ENCODE measurements around the gene DDIT3. TPM values are rescaled to one million over a fixed set of nuclear protein-coding genes. Genes with fewer than 3 reads are reported as not detected.
A peak's percentile ranks its signal among the peaks of the same experiment; 100 is the strongest.

Gene DDIT3
- total RNA-seq, 2 experiments from 2014 or later, result 32.3 to 42.7 TPM

DNA sequence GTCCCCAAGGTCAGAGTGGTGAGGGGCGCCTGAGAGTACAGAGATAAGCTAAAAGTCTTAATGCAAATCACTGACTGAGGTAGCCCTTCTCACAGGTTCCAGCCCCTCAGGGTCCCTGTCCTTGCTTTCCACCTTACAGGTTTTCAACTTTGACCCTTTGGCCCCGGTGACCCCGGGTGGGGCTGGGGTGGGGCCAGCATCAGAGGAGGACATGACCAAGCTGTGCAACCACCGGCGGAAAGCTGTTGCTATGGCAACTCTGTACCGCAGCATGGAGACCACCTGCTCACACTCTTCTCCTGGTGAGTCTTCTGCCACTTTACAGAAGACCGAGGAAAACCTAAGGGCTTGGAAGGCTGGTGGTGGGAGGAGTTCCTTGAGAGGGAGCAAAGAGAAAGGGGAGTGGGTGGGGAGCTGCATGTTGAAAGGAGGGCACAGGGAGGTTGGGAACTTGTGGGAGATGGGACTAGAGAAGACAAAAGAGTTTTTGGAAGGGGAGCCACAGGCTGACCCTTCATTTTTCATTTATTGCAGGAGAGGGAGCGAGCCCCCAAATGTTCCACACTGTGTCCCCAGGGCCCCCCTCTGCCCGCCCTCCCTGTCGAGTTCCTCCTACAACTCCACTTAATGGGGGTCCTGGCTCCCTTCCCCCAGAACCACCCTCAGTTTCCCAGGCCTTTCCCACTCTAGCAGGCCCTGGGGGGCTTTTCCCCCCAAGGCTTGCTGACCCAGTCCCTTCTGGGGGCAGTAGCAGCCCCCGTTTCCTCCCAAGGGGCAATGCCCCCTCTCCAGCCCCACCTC lies 4.7 kb upstream of the DDIT3 start:
- DNase-seq (ENCODE audit: low spot score), result no peak
- Histone ChIP-seq H3K9me2 (ENCODE audit: insufficient read depth, low read length) (no peaks in the 10 kb centered on the region), H3K4me1 (ENCODE audit: insufficient read depth, low read length, poor library complexity, severe bottlenecking) (peaks cover 36% of the 10 kb centered on the region), H3K9me3 (ENCODE audit: low read length) (no peaks in the 10 kb centered on the region), H3K27ac (ENCODE audit: low read depth, low read length, poor library complexity, severe bottlenecking) (peak overlapping the region; percentile 97), H2AFZ (ENCODE audit: low read length) (no peak overlapping the region), H3K4me3 (ENCODE audit: low read depth, low read length, poor library complexity, severe bottlenecking) (peak overlapping the region; percentile 83), H3K79me2 (ENCODE audit: insufficient read depth, low read depth, low read length) (peaks cover 23% of the 10 kb centered on the region), H3K4me2 (ENCODE audit: low read length) (peak overlapping the region; percentile 81), H4K20me1 (ENCODE audit: insufficient read depth, low read length) (peaks cover 12% of the 10 kb centered on the region; the same call in 1 of the 2 replicates), H3K36me3 (ENCODE audit: insufficient read depth, low read length) (peaks cover 59% of the 10 kb centered on the region)
- intact Hi-C loops (cut with micrococcal nuclease; ENCODE audit: unreplicated experiment), result loop anchor here (5.0 kb wide), 1 partner anchor 227 kb away; the partner anchor contains the start of gene CDK4
- ChIA-PET POLR2A (interaction anchor here (1.8 to 2.2 kb wide), 2 partner anchors 8 to 16 kb away, joined by 8 to 17 read pairs; no protein-coding TSS in a partner anchor), CTCF (ENCODE audit: unreplicated experiment) (no interaction called here)
- no peak for TF ChIP-seq EZH2phosphoT487 (IDR thresholded peaks at IDR 0.05; ENCODE audit: borderline replicate concordance, low read depth, low read length)
- TF ChIP-seq, protein P1, sequence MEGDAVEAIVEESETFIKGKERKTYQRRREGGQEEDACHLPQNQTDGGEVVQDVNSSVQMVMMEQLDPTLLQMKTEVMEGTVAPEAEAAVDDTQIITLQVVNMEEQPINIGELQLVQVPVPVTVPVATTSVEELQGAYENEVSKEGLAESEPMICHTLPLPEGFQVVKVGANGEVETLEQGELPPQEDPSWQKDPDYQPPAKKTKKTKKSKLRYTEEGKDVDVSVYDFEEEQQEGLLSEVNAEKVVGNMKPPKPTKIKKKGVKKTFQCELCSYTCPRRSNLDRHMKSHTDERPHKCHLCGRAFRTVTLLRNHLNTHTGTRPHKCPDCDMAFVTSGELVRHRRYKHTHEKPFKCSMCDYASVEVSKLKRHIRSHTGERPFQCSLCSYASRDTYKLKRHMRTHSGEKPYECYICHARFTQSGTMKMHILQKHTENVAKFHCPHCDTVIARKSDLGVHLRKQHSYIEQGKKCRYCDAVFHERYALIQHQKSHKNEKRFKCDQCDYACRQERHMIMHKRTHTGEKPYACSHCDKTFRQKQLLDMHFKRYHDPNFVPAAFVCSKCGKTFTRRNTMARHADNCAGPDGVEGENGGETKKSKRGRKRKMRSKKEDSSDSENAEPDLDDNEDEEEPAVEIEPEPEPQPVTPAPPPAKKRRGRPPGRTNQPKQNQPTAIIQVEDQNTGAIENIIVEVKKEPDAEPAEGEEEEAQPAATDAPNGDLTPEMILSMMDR (conservative IDR thresholded peaks at IDR 0.05; ENCODE audit: low read length), result no peak
- no TSS peak for BruUV-seq (replicated peaks)

- Histone ChIP-seq H3K9me3 (ENCODE audit: low read length) (no peaks in the 10 kb centered on the region), H3K4me3 (ENCODE audit: low read depth, low read length, poor library complexity, severe bottlenecking) (peak overlapping the region; percentile 83), H3K36me3 (ENCODE audit: insufficient read depth, low read length) (peaks cover 60% of the 10 kb centered on the region), H3K79me2 (ENCODE audit: insufficient read depth, low read depth, low read length) (peaks cover 33% of the 10 kb centered on the region), H3K27ac (ENCODE audit: low read depth, low read length, poor library complexity, severe bottlenecking) (peak overlapping the region; percentile 97), H2AFZ (ENCODE audit: low read length) (no peak overlapping the region), H4K20me1 (ENCODE audit: insufficient read depth, low read length) (peaks cover 20% of the 10 kb centered on the region), H3K4me2 (ENCODE audit: low read length) (peak overlapping the region; percentile 81), H3K4me1 (ENCODE audit: insufficient read depth, low read length, poor library complexity, severe bottlenecking) (peaks cover 42% of the 10 kb centered on the region), H3K9me2 (ENCODE audit: insufficient read depth, low read length) (no peaks in the 10 kb centered on the region)
- TF ChIP-seq, protein P1 (conservative IDR thresholded peaks at IDR 0.05; ENCODE audit: low read length), result no peak
- POLR2A ChIA-PET, result interaction anchor here (1.8 to 2.2 kb wide), 2 partner anchors 9 to 17 kb away, joined by 8 to 17 read pairs; no protein-coding TSS in a partner anchor
- intact Hi-C loops (cut with micrococcal nuclease; ENCODE audit: unreplicated experiment), result loop anchor here (2.0 to 5.0 kb wide), 3 partner anchors 23 to 228 kb away; partner anchors contain the start of genes CDK4, DCTN2 and PIP4K2C
- DNase-seq (ENCODE audit: low spot score), result peak; percentile 55
- CTCF ChIA-PET (ENCODE audit: unreplicated experiment), result interaction anchor here (0.5 to 0.6 kb wide), 2 partner anchors 248 to 685 kb away, joined by 4 to 10 read pairs; partner anchors contain the start of gene EEF1AKMT3
- no TSS peak for BruUV-seq (replicated peaks)
Observed at GRCh38 chr12:57523706-57524614, 3.6 kb upstream of the DDIT3 start.
